Endothelial cell of umbilical vein (primary cell): Measurements from ENCODE around the gene EPSTI1. TPM values are rescaled to one million over a fixed set of nuclear protein-coding genes. Genes with fewer than 3 reads are reported as not detected.

ENCODE experiments used
- BruUV-seq: library from RNA; stranded (reverse); fragments of 400-500 nt; replicated peaks from 2 replicates; lab custom pipeline; 2021; lab: Mats Ljungman, UMichigan
- CTCF ChIA-PET: fragments of 300-600, 350-600 bp; sonication (Branson Sonifier 250); formaldehyde crosslinking; loops from one replicate; lab custom pipeline; 2021; ENCODE audit warnings: antibody characterized with exemption, inconsistent platforms; lab: Charles Lee
- POLR2A ChIA-PET: fragments of 300-600, 350-600 bp; sonication (Branson Sonifier 250); formaldehyde crosslinking; loops from one replicate; lab custom pipeline; 2021; ENCODE audit warnings: antibody characterized with exemption, inconsistent platforms; lab: Charles Lee
- DNase-seq: peaks from one replicate; pipeline ENCODE4 v3.0.0-alpha.2; 2011; ENCODE audit warnings: low read depth, low spot score
- FAIRE-seq: peaks from 2 replicates; lab custom pipeline; 2011; peaks lifted over from hg19 to GRCh38; lab: Jason Lieb, UNC
- H2AFZ ChIP-seq: 2 replicates; pipeline ENCODE4 v1.6.0; 2012; ENCODE audit warnings: low read depth, low read length, control low read depth, inconsistent platforms
- H3K27ac ChIP-seq: 2 replicates; pipeline ENCODE4 v1.5.1; 2011; ENCODE audit warnings: low read depth, mild to moderate bottlenecking, control low read depth, low read length, moderate library complexity; ENCODE audit not compliant: insufficient read depth
- H3K27me3 ChIP-seq, 2 experiments: 2 replicates each; pipeline versions ENCODE4 v1.6.0 to v1.6.1; 2011; ENCODE audit warnings: low read length in 2 of 2, mixed read lengths in 1 of 2; ENCODE audit not compliant: control insufficient read depth in 2 of 2, insufficient read depth in 2 of 2
- H3K36me3 ChIP-seq, 2 experiments: 2 replicates in 1 of 2; 3 replicates in 1 of 2; pipeline ENCODE4 v1.5.1; 2011; ENCODE audit warnings: low read length in 2 of 2, mild to moderate bottlenecking in 1 of 2, moderate library complexity in 1 of 2; ENCODE audit not compliant: control insufficient read depth in 2 of 2, insufficient read depth in 2 of 2; ENCODE audit errors: extremely low read depth in 1 of 2
- H3K4me1 ChIP-seq: 3 replicates; pipeline ENCODE4 v1.5.1; 2011; ENCODE audit warnings: mild to moderate bottlenecking, low read length; ENCODE audit not compliant: control insufficient read depth, insufficient read depth; ENCODE audit errors: extremely low read depth
- H3K4me2 ChIP-seq: 2 replicates; pipeline ENCODE4 v1.6.1; 2011; ENCODE audit warnings: low read length, control low read depth, mixed read lengths; ENCODE audit not compliant: insufficient read depth
- H3K4me3 ChIP-seq, 3 experiments: fragments of 200-600 bp in 1 of 3; sonication (generic), shearing (Covaris generic) in 1 of 3; replicated peaks in 1 of 3; 2 replicates each; pipeline ENCODE4 v1.5.1; 2011 to 2016; ENCODE audit warnings: control low read depth in 3 of 3, low read length in 3 of 3, mild to moderate bottlenecking in 2 of 3, inconsistent platforms in 1 of 3, low read depth in 1 of 3, moderate library complexity in 1 of 3; ENCODE audit not compliant: insufficient read depth in 1 of 3
- H3K79me2 ChIP-seq: 2 replicates; pipeline ENCODE4 v1.6.0; 2012; ENCODE audit warnings: low read length, inconsistent platforms; ENCODE audit not compliant: control insufficient read depth, insufficient read depth
- H3K9ac ChIP-seq: replicated peaks from 2 replicates; pipeline ENCODE3; 2011; ENCODE audit warnings: low read length, control low read depth; ENCODE audit not compliant: insufficient read depth; ENCODE audit errors: extremely low read depth
- H3K9me1 ChIP-seq: replicated peaks from 3 replicates; pipeline ENCODE4 v1.6.0; 2011; ENCODE audit warnings: mild to moderate bottlenecking, low read length; ENCODE audit not compliant: control insufficient read depth, insufficient read depth; ENCODE audit errors: extremely low read depth
- H3K9me3 ChIP-seq: replicated peaks from 2 replicates; pipeline ENCODE4 v1.5.1; 2012; ENCODE audit warnings: low read length, inconsistent platforms; ENCODE audit not compliant: control insufficient read depth, insufficient read depth
- H4K20me1 ChIP-seq: replicated peaks from 2 replicates; pipeline ENCODE3; 2011; ENCODE audit warnings: mild to moderate bottlenecking, low read length; ENCODE audit not compliant: control insufficient read depth, insufficient read depth; ENCODE audit errors: extremely low read depth
- CTCF ChIP-seq, 2 donors: IDR thresholded peaks; 1 replicate in 1 of 2; 2 replicates in 1 of 2; pipeline ENCODE4 v1.5.1; 2011; ENCODE audit warnings: low read length in 2 of 2, mild to moderate bottlenecking in 2 of 2, moderate library complexity in 2 of 2, control low read depth in 1 of 2, inconsistent platforms in 1 of 2, low read depth in 1 of 2; ENCODE audit not compliant: insufficient read depth in 1 of 2; ENCODE audit errors: extremely low read depth in 1 of 2
- EZH2 ChIP-seq: IDR thresholded peaks from 2 replicates; pipeline ENCODE4 v1.6.1; 2012; ENCODE audit warnings: borderline replicate concordance, low read depth, mild to moderate bottlenecking, moderate library complexity, low read length, inconsistent platforms; ENCODE audit not compliant: severe bottlenecking
- FOS ChIP-seq: IDR thresholded peaks from 2 replicates; pipeline ENCODE4 v1.6.1; 2011; ENCODE audit warnings: mild to moderate bottlenecking, low read length, moderate library complexity, borderline replicate concordance; ENCODE audit not compliant: insufficient read depth
- GATA2 ChIP-seq: IDR thresholded peaks from 2 replicates; pipeline ENCODE4 v1.7.0; 2011; ENCODE audit warnings: low read depth, mild to moderate bottlenecking, moderate library complexity, mixed read lengths, low read length; ENCODE audit not compliant: insufficient read length, insufficient read depth
- JUN ChIP-seq: IDR thresholded peaks from 2 replicates; pipeline ENCODE4 v1.6.1; 2011; ENCODE audit warnings: borderline replicate concordance, low read depth; ENCODE audit not compliant: insufficient read length, insufficient read depth
- MAX ChIP-seq: IDR thresholded peaks from 2 replicates; pipeline ENCODE4 v1.6.1; 2011; ENCODE audit not compliant: insufficient read depth, insufficient read length
- MYC ChIP-seq: IDR thresholded peaks from one replicate; pipeline ENCODE4 v1.6.1; 2011; ENCODE audit warnings: mild to moderate bottlenecking, low read depth, low read length
- POLR2A ChIP-seq: IDR thresholded peaks from 2 replicates; pipeline ENCODE4 v1.6.1; 2012; ENCODE audit warnings: low read depth, mild to moderate bottlenecking, control low read depth, low read length
- POLR2AphosphoS5 ChIP-seq: IDR thresholded peaks from 2 replicates; pipeline ENCODE4 v1.6.1; 2012; ENCODE audit warnings: low read depth, mild to moderate bottlenecking, control low read depth, low read length, moderate library complexity; ENCODE audit not compliant: insufficient read depth
- dilution Hi-C: fragments of 300-500 bp; cut with MboI; formaldehyde crosslinking; loops from one replicate; pipeline ENCODE4 v1.15.0; 2019; ENCODE audit warnings: low sequenced_read_pairs; ENCODE audit not compliant: extremely low pct_ligation_motif_present
- intact Hi-C: fragments of 100-400 bp; cut with micrococcal nuclease; formaldehyde crosslinking; loops from one replicate; pipeline ENCODE4 v1.10.0; 2022
- polyA plus RNA-seq, 4 experiments: library from polyadenylated mRNA; depleted of rRNA in 3 of 4; stranded (reverse) in 3 of 4; unstranded in 1 of 4; fragments of >200 nt; gene quantifications; 2 replicates each; pipeline versions ENCODE4 v1.2.1 to v1.2.3, GENCODE V29; 2011 to 2012; ENCODE audit warnings: missing spikeins in 1 of 4
- total RNA-seq: library from RNA; stranded (reverse); gene quantifications from 2 replicates; pipeline ENCODE4 v1.2.3, GENCODE V29; 2021

Gene EPSTI1
- total and polyA plus RNA-seq, 2 donors (not counting 3 experiments of a cell fraction or from before 2014, with no cell fraction given) = 0.77 to 3.1 TPM

DNA sequence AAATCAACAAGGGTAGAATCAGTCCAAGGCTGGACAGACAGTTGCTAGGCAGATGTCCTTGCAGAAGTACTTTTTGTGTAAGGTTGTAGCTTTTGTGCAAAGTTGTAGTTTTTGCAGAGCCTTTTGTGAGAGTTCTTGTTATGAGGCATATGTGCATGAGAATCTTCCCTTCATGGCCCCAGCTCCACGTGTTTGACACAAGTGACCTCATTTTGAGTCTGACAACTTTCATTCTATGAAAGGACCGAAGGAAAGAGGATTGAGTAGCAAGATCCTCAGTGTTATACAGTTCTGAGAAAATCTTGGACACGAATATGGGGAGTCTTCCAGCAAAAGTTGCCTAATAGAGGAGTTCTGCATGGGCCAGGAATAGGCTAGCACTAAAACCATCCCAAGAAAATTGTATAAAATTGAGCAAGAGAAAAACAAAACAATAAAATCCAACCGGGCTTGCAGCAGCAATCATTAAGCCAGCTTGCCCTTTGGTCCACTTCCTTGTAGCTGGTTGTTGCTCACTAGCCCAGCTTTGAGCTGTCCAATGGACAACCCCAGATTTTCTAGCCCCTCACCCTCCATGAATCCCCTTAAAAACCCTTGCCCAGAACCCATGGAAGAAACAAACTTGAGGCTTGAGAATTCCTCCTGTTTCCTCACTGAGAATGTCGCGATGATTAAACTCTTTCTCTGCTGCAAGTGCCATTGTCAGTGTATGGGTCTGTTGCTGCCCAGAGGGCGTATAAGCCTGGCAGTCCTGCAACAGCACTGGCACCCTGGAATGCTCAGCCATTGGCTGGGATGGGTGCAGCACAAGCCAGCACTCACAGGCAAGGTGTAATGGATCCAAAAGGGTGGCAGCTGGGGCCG, 6.5 kb downstream of the EPSTI1 start:
- Histone ChIP-seq H3K4me1 (no peaks in the 10 kb centered on the region), H4K20me1 (no peaks in the 10 kb centered on the region), H3K36me3 (no peaks in the 10 kb centered on the region), H3K9ac (no peak overlapping the region), H3K4me2 (no peak overlapping the region), H3K27ac (no peak overlapping the region), H3K79me2 (no peaks in the 10 kb centered on the region), H3K9me3 (no peaks in the 10 kb centered on the region), H2AFZ (no peak overlapping the region), H3K4me3 (no peak overlapping the region), H3K27me3 (no peaks in the 10 kb centered on the region), H3K9me1 (no peaks in the 10 kb centered on the region)
- TF ChIP-seq JUN = no peak
- TF ChIP-seq GATA2 = no peak
- no peak for TF ChIP-seq MAX
- TF ChIP-seq EZH2 = no peak
- no peak for TF ChIP-seq FOS
- no peak for TF ChIP-seq POLR2A
- TF ChIP-seq CTCF (IDR thresholded peaks at IDR 0.05; ENCODE audit: extremely low read depth in 1 of 2, insufficient read depth in 1 of 2, low read depth in 1 of 2, low read length in 2 of 2) = no peak
- TF ChIP-seq MYC = no peak
- TF ChIP-seq POLR2AphosphoS5 = no peak
- ChIA-PET POLR2A (no interaction called here), CTCF (no interaction called here)
- BruUV-seq = no TSS peak
- DNase-seq (no peak), FAIRE-seq (no peak)
- intact Hi-C loops = no loop called here
- dilution Hi-C loops = no loop called here
